Right ventricle myocardium superior (tissue), 1 donor: Measurements from ENCODE around the gene CCN5. TPM values are rescaled to one million over a fixed set of nuclear protein-coding genes. Genes with fewer than 3 reads are reported as not detected.
"Not testable (repeated sequence)": the region's sequence is repeated elsewhere in the genome, so short reads cannot be mapped to it uniquely, and the experiment has no call there.

Experiments
- ATAC-seq: fragments of 200-7000 bp; cut with Tn5 transposase; one replicate; pipeline ENCODE4 v1.9.1; 2020; ENCODE audit warnings: mild to moderate bottlenecking; ENCODE audit not compliant: poor library complexity
- DNase-seq: peaks from one replicate; pipeline ENCODE4 v3.0.0-alpha.2; 2020
- intact Hi-C: fragments of 100-400 bp; cut with DNase I; formaldehyde crosslinking; loops from one replicate; pipeline ENCODE4 v1.11.2; 2022
- total RNA-seq: library from RNA; stranded (reverse); fragmentation: NEBNext Ultra II Directional; extraction: Animal tissue kit (Norgen Biotek cat#: 25700); gene quantifications from one replicate; pipeline ENCODE4 v1.2.1, GENCODE V29; 2021
- donor health status: DM: no; HTN: yes; CAD: no; lungs with severe emphysema.

Gene CCN5
- total RNA-seq, 1 donor from 2014 or later: 15.8 TPM

GRCh38 chr20:44746367-44747165 lies 31.4 kb downstream of the CCN5 start:
- intact Hi-C loops: loop anchor here (2.0 kb wide), 1 partner anchor 122 kb away; no protein-coding TSS in a partner anchor
- ATAC-seq (no peak), DNase-seq (no peak)

- DNase-seq (peak; percentile 81), ATAC-seq (peak; percentile 61)
- intact Hi-C loops: loop anchor here (2.0 kb wide), 1 partner anchor 121 kb away; no protein-coding TSS in a partner anchor
Measured at GRCh38 chr20:44747166-44748004, 32.2 kb downstream of the CCN5 start.

- DNase-seq (no peak), ATAC-seq (no peak)
- intact Hi-C loops: no loop called here
Measured at GRCh38 chr20:44748005-44748370, 32.8 kb downstream of the CCN5 start.

- no peak for ATAC-seq
- DNase-seq: no peak
- intact Hi-C loops: no loop called here
Measured at GRCh38 chr20:44750081-44750805, 35.1 kb downstream of the CCN5 start.

GRCh38 chr20:44752099-44752931 lies 37.1 kb downstream of the CCN5 start:
- no peak for ATAC-seq
- intact Hi-C loops: no loop called here

GRCh38 chr20:44754554-44754953 lies 39.4 kb downstream of the CCN5 start:
- ATAC-seq: no peak
- intact Hi-C loops: no loop called here
- no peak for DNase-seq

More at GRCh38 chr20:44752099-44752931, 37.1 kb downstream of the CCN5 start:
- no peak for DNase-seq

GRCh38 chr20:44756011-44756688 lies 41.0 kb downstream of the CCN5 start:
- DNase-seq (no peak), ATAC-seq (no peak)
- intact Hi-C loops: no loop called here

GRCh38 chr20:44756956-44757355 lies 41.8 kb downstream of the CCN5 start:
- ATAC-seq (no peak), DNase-seq (no peak)
- intact Hi-C loops: no loop called here

GRCh38 chr20:44758247-44759101 lies 43.3 kb downstream of the CCN5 start:
- intact Hi-C loops: no loop called here
- DNase-seq (no peak), ATAC-seq (no peak)

- ATAC-seq: no peak
- intact Hi-C loops: no loop called here
Measured at GRCh38 chr20:44759595-44759994, 44.4 kb downstream of the CCN5 start.

GRCh38 chr20:44761423-44761822 lies 46.3 kb downstream of the CCN5 start:
- DNase-seq (no peak), ATAC-seq (no peak)
- intact Hi-C loops: no loop called here

More at GRCh38 chr20:44759595-44759994, 44.4 kb downstream of the CCN5 start:
- no peak for DNase-seq

GRCh38 chr20:44762466-44763140 lies 47.4 kb downstream of the CCN5 start:
- intact Hi-C loops: no loop called here
- DNase-seq (no peak), ATAC-seq (peak; percentile 41)

GRCh38 chr20:44763798-44764197 lies 48.6 kb downstream of the CCN5 start:
- intact Hi-C loops, ATAC-seq, DNase-seq: not testable (repeated sequence)

- intact Hi-C loops: no loop called here
- ATAC-seq (no peak), DNase-seq (no peak)
Measured at GRCh38 chr20:44765091-44765490, 49.9 kb downstream of the CCN5 start.

GRCh38 chr20:44765701-44766347 lies 50.7 kb downstream of the CCN5 start:
- DNase-seq: no peak
- intact Hi-C loops: no loop called here
- no peak for ATAC-seq

- ATAC-seq (no peak), DNase-seq (no peak)
- intact Hi-C loops: no loop called here
Measured at GRCh38 chr20:44768256-44768655, 53.1 kb downstream of the CCN5 start.
